ENCODE measurements around the gene SCN4A. TPM values are rescaled to one million over a fixed set of nuclear protein-coding genes. Genes with fewer than 3 reads are reported as not detected.

Gene SCN4A
- total RNA-seq, 1 donor from 2014 or later = not detected

- H3K4me3 Mint-ChIP-seq (ENCODE audit: unreplicated experiment) = no peak overlapping the region
- H3K4me1 Mint-ChIP-seq (ENCODE audit: unreplicated experiment) = peaks cover 8% of the 10 kb centered on the region
- TF ChIP-seq CTCF (IDR thresholded peaks at IDR 0.05) = no peak
- peaks cover 10% of the 10 kb centered on the region for H3K27me3 Mint-ChIP-seq (ENCODE audit: unreplicated experiment)
- H3K36me3 Mint-ChIP-seq (ENCODE audit: unreplicated experiment) = no peaks in the 10 kb centered on the region
- no peaks in the 10 kb centered on the region for H3K9me3 Mint-ChIP-seq (ENCODE audit: unreplicated experiment)
- no peak for DNase-seq (ENCODE audit: extremely low spot score, unreplicated experiment)
- no peak overlapping the region for H3K27ac Mint-ChIP-seq (ENCODE audit: unreplicated experiment)
Observed at GRCh38 chr17:63973930-63974593, 1.3 kb upstream of the SCN4A start.

DNA sequence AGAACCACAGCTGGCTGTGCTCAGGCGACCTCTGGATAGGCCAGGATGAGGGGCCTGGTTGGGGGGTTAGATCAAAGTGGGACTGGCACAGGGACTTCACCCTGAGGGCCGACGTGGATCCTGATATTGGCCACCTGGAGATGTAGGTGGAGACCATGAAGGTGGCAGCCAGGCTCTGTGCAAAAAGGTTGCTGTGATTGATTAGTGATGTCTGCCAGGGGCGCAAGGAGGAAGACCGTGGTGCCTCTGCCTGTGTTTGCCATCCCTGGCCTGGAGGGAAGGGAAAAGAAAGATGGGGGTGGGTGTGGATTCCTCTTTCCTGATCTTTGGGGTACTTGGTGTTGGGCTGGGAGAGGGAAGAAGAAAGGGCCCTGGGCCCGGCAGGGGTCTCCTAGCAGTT, 529 bp upstream of the SCN4A start:
- TF ChIP-seq CTCF (IDR thresholded peaks at IDR 0.05) = no peak
- H3K27me3 Mint-ChIP-seq (ENCODE audit: unreplicated experiment) = peaks cover 15% of the 10 kb centered on the region
- H3K4me1 Mint-ChIP-seq (ENCODE audit: unreplicated experiment) = peaks cover 8% of the 10 kb centered on the region
- H3K4me3 Mint-ChIP-seq (ENCODE audit: unreplicated experiment) = no peak overlapping the region
- H3K36me3 Mint-ChIP-seq (ENCODE audit: unreplicated experiment) = no peaks in the 10 kb centered on the region
- DNase-seq (ENCODE audit: extremely low spot score, unreplicated experiment) = no peak
- H3K9me3 Mint-ChIP-seq (ENCODE audit: unreplicated experiment) = no peaks in the 10 kb centered on the region
- no peak overlapping the region for H3K27ac Mint-ChIP-seq (ENCODE audit: unreplicated experiment)

GRCh38 chr17:63969278-63969677, 3.4 kb downstream of the SCN4A start:
- DNase-seq (ENCODE audit: extremely low spot score, unreplicated experiment) = no peak
- Mint-ChIP-seq H3K4me3 (ENCODE audit: unreplicated experiment) (no peak overlapping the region), H3K27me3 (ENCODE audit: unreplicated experiment) (peaks cover 18% of the 10 kb centered on the region)

GRCh38 chr17:63967953-63968352, 4.8 kb downstream of the SCN4A start:
- DNase-seq (ENCODE audit: extremely low spot score, unreplicated experiment) = no peak
- H3K4me1 Mint-ChIP-seq (ENCODE audit: unreplicated experiment) = no peaks in the 10 kb centered on the region
- H3K4me3 Mint-ChIP-seq (ENCODE audit: unreplicated experiment) = no peak overlapping the region
- H3K27ac Mint-ChIP-seq (ENCODE audit: unreplicated experiment) = no peak overlapping the region
- no peaks in the 10 kb centered on the region for H3K9me3 Mint-ChIP-seq (ENCODE audit: unreplicated experiment)
- peaks cover 22% of the 10 kb centered on the region for H3K27me3 Mint-ChIP-seq (ENCODE audit: unreplicated experiment)
- no peaks in the 10 kb centered on the region for H3K36me3 Mint-ChIP-seq (ENCODE audit: unreplicated experiment)
- no peak for TF ChIP-seq CTCF (IDR thresholded peaks at IDR 0.05)

More at GRCh38 chr17:63969278-63969677, 3.4 kb downstream of the SCN4A start:
- Mint-ChIP-seq H3K27ac (ENCODE audit: unreplicated experiment) (no peak overlapping the region), H3K4me1 (ENCODE audit: unreplicated experiment) (peaks cover 1% of the 10 kb centered on the region), H3K36me3 (ENCODE audit: unreplicated experiment) (no peaks in the 10 kb centered on the region), H3K9me3 (ENCODE audit: unreplicated experiment) (no peaks in the 10 kb centered on the region)
- no peak for TF ChIP-seq CTCF (IDR thresholded peaks at IDR 0.05)

- DNase-seq (ENCODE audit: extremely low spot score, unreplicated experiment) = no peak
- no peaks in the 10 kb centered on the region for H3K4me1 Mint-ChIP-seq (ENCODE audit: unreplicated experiment)
- TF ChIP-seq CTCF (IDR thresholded peaks at IDR 0.05) = no peak
- peaks cover 22% of the 10 kb centered on the region for H3K27me3 Mint-ChIP-seq (ENCODE audit: unreplicated experiment)
- no peak overlapping the region for H3K27ac Mint-ChIP-seq (ENCODE audit: unreplicated experiment)
- no peaks in the 10 kb centered on the region for H3K9me3 Mint-ChIP-seq (ENCODE audit: unreplicated experiment)
- H3K4me3 Mint-ChIP-seq (ENCODE audit: unreplicated experiment) = no peak overlapping the region
- no peaks in the 10 kb centered on the region for H3K36me3 Mint-ChIP-seq (ENCODE audit: unreplicated experiment)
Observed at GRCh38 chr17:63966646-63967264, 6.0 kb downstream of the SCN4A start.
